ENCODE data around the gene METTL25B. TPM values are rescaled to one million over a fixed set of nuclear protein-coding genes. Genes with fewer than 3 reads are reported as not detected.

Gene METTL25B
- total and polyA plus RNA-seq, 2 of the 13 experiments (the other 11 are each of a cell fraction or from before 2014, with no cell fraction given), result 11.9 to 24.0 TPM

DNA sequence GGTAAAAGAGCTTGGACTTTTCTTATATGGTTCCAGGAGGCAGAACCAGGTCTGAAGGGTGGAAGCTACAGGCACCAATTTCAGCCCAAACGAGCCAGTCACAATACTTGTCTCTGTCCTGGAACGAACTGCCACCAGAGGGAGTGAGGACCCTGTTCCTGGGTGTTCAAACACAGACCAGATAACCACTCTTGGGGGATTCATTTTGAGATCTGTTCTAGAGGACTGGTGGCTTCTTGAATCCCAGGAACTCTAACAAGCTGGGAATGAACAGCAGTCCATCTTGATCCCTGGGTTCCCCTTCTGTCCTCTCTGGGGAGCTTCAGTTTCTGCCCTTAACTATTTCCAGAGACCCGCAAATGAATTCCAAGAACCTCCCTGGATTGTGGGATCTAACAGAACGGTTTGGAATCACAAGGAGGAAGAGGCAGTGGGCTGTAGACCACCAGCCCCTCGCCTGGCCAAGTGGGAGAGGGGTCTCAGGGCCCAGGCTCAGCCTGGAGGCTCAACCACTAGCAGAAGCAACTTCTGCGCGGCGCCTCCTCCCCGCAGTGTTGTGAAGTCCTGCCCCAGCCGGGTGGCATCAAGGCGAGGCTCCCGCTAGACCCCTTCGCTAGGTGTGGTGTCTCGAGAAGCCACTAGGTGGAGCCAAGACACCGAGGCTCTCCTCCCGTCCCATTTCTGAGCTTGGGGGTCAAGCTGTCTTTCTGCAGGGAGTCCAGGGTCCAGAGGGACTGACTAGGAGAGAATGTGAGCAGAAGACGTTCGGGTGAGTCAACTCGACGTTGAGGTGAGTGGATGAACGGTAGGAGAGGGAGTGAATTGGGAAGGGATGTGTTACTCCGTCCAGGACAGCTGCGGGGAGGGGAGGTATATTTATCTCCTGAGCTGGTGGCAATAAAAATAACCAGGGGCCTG is 39.0 kb upstream of the METTL25B start (continued):
- TF ChIP-seq NFYB (CRISPR knock-in tag; IDR thresholded peaks at IDR 0.05), result no peak

DNA sequence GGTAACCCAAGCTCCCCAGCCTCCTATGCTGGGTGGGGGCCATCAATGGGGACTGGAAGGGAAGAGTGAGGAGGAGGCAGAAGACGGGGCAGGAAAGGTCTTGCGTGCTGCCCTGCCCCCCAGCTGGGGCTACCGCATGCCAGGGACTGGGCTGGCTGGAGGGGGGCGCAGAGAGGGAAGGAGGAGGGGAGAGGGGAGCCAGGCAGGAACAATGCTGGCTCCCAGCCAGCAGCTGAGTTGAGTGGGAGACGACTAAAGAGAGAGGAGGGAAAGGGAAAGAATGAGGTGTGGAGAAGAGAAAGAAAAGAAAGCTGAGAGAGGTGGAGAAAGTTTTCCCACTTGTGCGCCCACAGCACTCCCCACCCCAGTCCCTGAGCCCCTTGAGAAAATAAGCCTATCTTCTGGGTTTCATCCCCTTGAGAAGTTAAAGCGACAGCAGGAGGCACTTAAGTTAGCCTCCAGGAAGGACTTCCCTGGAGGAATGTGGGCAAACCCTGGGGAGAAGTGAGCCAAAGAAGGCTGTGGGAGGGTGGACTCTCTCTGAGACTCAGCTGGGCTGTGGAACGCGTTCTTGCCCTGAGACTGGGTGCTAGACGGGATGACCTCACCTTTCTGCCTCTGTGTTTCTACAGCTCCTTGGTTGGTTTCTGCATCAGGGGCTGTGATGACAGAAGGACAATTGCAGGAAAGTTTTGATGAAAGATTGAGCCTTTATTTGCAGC is 38.2 kb upstream of the METTL25B start:
- TF ChIP-seq, protein P1, sequence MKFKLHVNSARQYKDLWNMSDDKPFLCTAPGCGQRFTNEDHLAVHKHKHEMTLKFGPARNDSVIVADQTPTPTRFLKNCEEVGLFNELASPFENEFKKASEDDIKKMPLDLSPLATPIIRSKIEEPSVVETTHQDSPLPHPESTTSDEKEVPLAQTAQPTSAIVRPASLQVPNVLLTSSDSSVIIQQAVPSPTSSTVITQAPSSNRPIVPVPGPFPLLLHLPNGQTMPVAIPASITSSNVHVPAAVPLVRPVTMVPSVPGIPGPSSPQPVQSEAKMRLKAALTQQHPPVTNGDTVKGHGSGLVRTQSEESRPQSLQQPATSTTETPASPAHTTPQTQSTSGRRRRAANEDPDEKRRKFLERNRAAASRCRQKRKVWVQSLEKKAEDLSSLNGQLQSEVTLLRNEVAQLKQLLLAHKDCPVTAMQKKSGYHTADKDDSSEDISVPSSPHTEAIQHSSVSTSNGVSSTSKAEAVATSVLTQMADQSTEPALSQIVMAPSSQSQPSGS (CRISPR knock-in tag; IDR thresholded peaks at IDR 0.05), result no peak
- TF ChIP-seq HNRNPK (IDR thresholded peaks at IDR 0.05; ENCODE audit: low read depth, low read length, poor library complexity, severe bottlenecking), result no peak
- peak; percentile 80 for TF ChIP-seq ZMYM3 (CRISPR knock-in tag; IDR thresholded peaks at IDR 0.05)
- TF ChIP-seq, protein P2, sequence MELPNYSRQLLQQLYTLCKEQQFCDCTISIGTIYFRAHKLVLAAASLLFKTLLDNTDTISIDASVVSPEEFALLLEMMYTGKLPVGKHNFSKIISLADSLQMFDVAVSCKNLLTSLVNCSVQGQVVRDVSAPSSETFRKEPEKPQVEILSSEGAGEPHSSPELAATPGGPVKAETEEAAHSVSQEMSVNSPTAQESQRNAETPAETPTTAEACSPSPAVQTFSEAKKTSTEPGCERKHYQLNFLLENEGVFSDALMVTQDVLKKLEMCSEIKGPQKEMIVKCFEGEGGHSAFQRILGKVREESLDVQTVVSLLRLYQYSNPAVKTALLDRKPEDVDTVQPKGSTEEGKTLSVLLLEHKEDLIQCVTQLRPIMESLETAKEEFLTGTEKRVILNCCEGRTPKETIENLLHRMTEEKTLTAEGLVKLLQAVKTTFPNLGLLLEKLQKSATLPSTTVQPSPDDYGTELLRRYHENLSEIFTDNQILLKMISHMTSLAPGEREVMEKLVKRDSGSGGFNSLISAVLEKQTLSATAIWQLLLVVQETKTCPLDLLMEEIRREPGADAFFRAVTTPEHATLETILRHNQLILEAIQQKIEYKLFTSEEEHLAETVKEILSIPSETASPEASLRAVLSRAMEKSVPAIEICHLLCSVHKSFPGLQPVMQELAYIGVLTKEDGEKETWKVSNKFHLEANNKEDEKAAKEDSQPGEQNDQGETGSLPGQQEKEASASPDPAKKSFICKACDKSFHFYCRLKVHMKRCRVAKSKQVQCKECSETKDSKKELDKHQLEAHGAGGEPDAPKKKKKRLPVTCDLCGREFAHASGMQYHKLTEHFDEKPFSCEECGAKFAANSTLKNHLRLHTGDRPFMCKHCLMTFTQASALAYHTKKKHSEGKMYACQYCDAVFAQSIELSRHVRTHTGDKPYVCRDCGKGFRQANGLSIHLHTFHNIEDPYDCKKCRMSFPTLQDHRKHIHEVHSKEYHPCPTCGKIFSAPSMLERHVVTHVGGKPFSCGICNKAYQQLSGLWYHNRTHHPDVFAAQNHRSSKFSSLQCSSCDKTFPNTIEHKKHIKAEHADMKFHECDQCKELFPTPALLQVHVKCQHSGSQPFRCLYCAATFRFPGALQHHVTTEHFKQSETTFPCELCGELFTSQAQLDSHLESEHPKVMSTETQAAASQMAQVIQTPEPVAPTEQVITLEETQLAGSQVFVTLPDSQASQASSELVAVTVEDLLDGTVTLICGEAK (IDR thresholded peaks at IDR 0.05), result no peak
- TF ChIP-seq, protein P2 (CRISPR knock-in tag; IDR thresholded peaks at IDR 0.05), result no peak
- no peak for TF ChIP-seq IKZF1 (IDR thresholded peaks at IDR 0.05)
- TF ChIP-seq GTF2F1 (IDR thresholded peaks at IDR 0.05; ENCODE audit: low read length), result no peak
- TF ChIP-seq NKX3-1 (CRISPR knock-in tag; IDR thresholded peaks at IDR 0.05), result no peak
- H2AFZ ChIP-seq (ENCODE audit: low read length), result no peak overlapping the region
- POLR2A ChIA-PET, result interaction anchor here (1.0 to 2.5 kb wide), 8 partner anchors 13 to 170 kb away, joined by 3 to 22 read pairs (median 8); partner anchors contain the start of genes ISG20L2, METTL25B, NES and NTRK1
- no peak overlapping the region for H3K9ac ChIP-seq (ENCODE audit: insufficient read depth, low read depth, low read length)
- FAIRE-seq (no peak), DNase-seq (ENCODE audit: low spot score) (no peak), ATAC-seq (no peak)
- in situ Hi-C loops (cut with HindIII; ENCODE audit: extremely low pct_ligation_motif_present, low pct_unique_long_range_greater_than_20kb), result loop anchor here (5.0 to 10.0 kb wide), 3 partner anchors 37 to 235 kb away; partner anchors contain the start of genes ISG20L2, LRRC71, METTL25B and NTRK1
- no peaks in the 10 kb centered on the region for H3K36me3 ChIP-seq (replicated peaks in 1 of 2; ENCODE audit: control insufficient read depth in 1 of 2, insufficient read depth in 2 of 2, low read length in 2 of 2)
- H3K4me2 ChIP-seq (ENCODE audit: low read depth, low read length), result peak overlapping the region; percentile 98
- intact Hi-C loops (cut with micrococcal nuclease; ENCODE audit: unreplicated experiment), result loop anchor here (1.0 kb wide), 3 partner anchors 16 to 200 kb away; no protein-coding TSS in a partner anchor
- peaks cover 40% of the 10 kb centered on the region for H3K4me1 ChIP-seq (ENCODE audit: insufficient read depth, low read length)
- CTCF ChIA-PET (ENCODE audit: low intra/inter-chr PET ratio, low total read pairs), result interaction anchor here (0.7 to 4.7 kb wide), 8 partner anchors 12 to 200 kb away, joined by 3 to 119 read pairs (median 8); partner anchors contain the start of genes CRABP2, ISG20L2 and METTL25B
- no peaks in the 10 kb centered on the region for H3K79me2 ChIP-seq (ENCODE audit: insufficient read depth, low read length)
- 32% methylated on average over 10 of the region's 10 CpGs for WGBS (ENCODE audit: low lambda C conversion rate)
- no peak overlapping the region for H3K27ac ChIP-seq (ENCODE audit: extremely low read length, insufficient read depth, low read length)
- peak overlapping the region in 1 of 3 experiments; percentile 65; a peak in 1 of 6 replicates for H3K4me3 ChIP-seq (replicated peaks in 1 of 3; ENCODE audit: insufficient read depth in 1 of 3, low read depth in 2 of 3, low read length in 3 of 3)
- no TSS peak for BruUV-seq (replicated peaks)
- no peaks in the 10 kb centered on the region for H3K9me3 ChIP-seq (ENCODE audit: low read length)
- peaks cover 14 to 46% of the 10 kb centered on the region in 2 experiments; a peak in 4 of 5 replicates for H3K27me3 ChIP-seq (ENCODE audit: control insufficient read depth in 1 of 2, insufficient read depth in 2 of 2, low read length in 2 of 2)
- H4K20me1 ChIP-seq (ENCODE audit: insufficient read depth, low read length), result no peaks in the 10 kb centered on the region

All from HepG2 (cell line).